Activated CD4-positive, CD25-positive, alpha-beta regulatory T cell treated with anti-CD3 and anti-CD28 coated beads, Interleukin-2, amount 50 U/mL, for 24 hours (primary cell): ENCODE results near the gene RAPGEFL1.
"Not testable (repeated sequence)": the region's sequence is repeated elsewhere in the genome, so short reads cannot be mapped to it uniquely, and the experiment has no call there.

Source experiments
- ATAC-seq, 2 donors: fragments of 150-1000 bp; cut with Tn5 transposase; one replicate each; pipeline ENCODE4 v1.10.0; 2021; ENCODE audit warnings: mild to moderate bottlenecking in 1 of 2, moderate library complexity in 1 of 2

The RAPGEFL1 gene, protein sequence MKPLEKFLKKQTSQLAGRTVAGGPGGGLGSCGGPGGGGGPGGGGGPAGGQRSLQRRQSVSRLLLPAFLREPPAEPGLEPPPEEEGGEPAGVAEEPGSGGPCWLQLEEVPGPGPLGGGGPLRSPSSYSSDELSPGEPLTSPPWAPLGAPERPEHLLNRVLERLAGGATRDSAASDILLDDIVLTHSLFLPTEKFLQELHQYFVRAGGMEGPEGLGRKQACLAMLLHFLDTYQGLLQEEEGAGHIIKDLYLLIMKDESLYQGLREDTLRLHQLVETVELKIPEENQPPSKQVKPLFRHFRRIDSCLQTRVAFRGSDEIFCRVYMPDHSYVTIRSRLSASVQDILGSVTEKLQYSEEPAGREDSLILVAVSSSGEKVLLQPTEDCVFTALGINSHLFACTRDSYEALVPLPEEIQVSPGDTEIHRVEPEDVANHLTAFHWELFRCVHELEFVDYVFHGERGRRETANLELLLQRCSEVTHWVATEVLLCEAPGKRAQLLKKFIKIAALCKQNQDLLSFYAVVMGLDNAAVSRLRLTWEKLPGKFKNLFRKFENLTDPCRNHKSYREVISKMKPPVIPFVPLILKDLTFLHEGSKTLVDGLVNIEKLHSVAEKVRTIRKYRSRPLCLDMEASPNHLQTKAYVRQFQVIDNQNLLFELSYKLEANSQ

DNA sequence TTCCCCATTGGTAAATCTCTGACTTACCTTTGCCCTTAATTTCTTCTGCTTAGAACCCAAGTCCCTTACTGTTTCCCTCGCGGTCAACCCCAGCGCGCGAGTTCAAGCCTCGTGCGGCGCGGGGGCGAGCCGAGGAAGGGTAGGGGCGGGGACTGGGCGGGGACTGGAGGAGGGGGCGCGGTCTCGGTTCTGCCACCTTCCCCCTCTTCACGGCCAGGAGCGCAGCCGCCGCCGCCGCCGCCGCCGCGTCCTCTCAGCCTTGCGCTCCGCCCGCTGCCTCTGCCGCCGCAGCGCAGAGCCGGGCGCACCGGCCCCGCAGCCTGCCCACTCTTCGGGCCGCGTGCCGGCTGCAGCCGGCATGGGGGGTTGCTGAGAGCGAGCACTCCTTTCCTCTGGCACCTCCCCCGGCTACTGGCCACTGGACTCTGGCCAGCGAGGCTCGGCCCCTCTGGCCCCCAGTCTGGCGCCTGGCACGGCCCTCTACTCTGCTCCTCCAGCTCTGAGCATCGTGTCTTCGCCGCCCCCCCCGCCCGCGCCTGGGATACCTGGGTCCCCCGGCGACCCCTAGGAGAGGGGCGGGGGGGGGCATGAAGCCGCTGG lies at the start of gene RAPGEFL1:
Gene RAPGEFL1, plus strand, starts transcription at position 196 of the 600 bp plus-strand sequence. Its CDS starts 392 bp downstream, at position 588.
- peak; percentile 95 to 96 for ATAC-seq

DNA sequence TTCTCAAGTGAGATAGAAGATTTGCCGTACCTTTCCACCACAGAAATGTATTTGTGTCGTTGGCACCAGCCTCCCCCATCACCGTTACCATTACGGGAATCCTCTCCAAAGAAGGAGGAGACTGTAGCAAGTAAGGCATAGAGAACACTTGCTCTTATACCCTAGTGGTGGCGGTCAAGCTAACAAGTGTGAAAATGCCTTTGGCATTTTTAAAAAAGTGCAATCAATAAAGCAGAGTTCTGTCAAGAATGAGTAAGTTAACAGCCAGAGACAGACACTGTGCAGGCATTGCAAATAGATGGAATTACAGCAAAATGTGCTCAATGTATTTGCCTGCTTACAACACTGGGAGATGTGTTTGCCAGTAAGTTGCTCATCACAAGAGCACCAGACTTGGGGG lies 47.8 kb upstream of the RAPGEFL1 start:
- ATAC-seq = no peak

DNA sequence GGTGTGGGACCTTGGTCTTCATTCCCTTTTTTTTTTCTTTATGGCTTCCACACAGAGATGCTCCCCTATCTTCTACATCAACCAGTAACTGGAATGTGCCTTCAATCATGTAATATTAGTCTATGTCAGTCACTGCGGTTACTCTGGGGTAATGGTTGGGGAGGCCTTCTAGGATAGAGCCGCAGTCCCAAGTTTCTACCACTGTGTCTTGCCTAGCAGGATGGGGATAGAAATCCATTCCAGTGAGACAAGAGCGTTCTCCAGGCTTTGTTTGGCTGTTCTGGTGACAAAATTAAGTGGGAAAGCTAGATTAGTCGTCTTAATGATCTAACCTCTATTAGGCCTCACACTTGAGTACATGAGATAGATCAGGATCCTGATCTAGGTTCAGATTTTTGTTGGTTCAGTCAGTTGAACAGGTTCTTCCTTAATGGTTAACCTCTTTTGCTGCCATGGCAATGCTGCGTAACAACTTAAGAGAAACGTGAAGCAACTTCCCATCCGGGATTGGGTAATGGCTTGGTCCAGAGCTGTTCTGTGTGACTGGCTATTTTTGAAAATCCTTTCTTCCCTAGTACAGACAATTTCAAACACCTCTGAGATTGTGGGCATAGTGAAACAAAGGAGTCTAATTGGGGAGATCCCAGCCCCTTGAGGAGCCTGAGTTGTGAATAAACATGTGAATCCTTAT lies 46.8 kb upstream of the RAPGEFL1 start:
- ATAC-seq = no peak

DNA sequence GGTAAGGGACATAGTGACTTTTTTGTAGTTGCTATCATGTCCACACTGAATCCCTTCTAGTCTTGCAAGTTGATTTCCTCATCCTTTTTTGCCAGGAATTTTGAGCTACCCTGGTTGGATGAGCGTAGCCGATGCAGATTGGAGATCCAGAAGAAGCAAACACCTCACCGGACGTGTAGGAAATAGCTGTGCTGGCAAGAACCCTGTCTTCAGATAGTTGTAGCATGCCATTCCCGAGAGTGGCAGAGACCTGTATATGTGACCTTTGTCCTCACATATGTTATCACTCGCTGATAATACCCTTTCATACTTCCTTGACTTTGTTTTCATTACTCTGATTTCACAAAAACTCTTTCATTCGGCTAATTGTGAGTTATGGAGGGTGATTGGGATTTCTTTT lies 43.1 kb upstream of the RAPGEFL1 start:
- ATAC-seq = no peak

DNA sequence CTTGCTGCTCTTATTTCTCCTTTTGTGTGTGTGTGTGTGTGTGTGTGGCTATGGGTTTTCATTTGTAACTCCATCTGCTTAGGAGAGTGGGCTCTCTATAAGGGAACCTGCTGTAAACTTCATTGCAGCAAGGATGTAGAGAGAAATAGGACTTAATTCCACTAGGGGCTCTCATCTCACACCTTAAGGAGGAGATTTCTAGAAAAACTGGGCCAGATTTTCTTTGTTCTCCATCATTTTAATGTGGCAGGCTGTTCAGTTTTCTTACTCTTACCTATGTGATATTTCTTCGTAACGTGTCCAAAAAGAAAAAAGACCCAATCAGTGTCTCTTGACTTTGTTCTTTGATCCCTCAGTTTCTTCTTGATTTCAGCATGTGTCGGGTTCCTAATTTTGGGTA lies 41.5 kb upstream of the RAPGEFL1 start:
- ATAC-seq = no peak

DNA sequence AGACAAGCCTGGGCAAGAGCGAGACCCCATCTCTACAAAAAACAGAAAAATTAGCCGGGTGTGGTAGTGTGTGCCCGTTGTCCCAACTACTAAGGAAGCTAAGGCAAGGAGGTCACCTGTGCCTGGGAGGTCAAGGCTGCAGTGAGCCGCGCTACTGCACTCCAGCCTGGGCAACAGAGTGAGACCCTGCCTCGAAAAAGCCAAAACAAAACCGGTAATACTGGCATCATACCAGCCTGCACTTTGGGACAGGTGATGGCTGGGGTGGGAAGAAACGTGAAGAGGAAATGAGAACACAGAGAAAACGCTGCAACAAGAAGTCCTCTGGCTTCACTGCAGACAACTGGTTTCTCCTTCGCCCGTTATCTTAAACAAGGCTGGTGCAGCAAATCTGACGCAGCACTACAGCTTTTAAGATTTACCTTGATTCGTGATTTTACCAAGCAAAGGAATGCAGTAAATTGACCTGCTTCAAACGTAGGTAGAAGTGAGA lies 37.7 kb upstream of the RAPGEFL1 start:
- peak; percentile 1 for ATAC-seq

DNA sequence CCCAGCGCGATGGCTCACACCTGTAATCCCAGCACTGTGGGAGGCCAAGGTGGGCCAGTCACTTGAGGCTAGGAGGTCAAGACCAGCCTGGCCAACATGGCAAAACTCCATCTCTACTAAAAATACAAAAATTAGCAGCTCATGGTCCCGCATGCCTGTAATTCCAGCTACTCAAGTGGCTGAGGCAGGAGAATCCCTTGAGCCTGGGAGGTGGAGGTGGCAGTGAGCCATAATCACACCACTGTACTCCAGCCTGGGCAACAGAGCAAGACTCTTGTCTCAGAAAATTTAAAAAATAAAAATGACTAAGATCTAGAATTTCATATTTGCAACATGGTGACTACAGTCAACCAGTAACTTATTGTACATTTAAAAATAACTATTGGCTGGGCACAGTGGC lies 34.1 kb upstream of the RAPGEFL1 start:
- ATAC-seq = not testable (repeated sequence)

DNA sequence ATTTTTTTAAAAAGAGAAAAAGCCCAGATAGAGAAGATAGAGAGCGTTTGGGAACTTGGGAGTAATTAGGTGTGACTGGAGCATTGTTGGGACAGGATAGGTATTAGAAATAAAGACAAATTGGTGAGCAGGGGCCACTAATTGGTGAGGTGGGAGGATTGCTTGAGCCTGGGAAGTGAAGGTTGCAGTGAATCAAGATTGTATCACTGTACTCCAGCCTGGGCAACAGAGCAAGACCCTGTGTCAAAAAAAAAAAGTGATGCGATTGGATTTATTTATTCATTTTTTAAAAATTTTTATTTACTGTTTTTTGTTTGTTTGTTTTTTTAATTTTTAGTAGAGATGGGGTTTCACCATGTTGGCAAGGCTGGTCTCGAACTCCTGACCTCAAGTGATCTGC lies 31.8 kb upstream of the RAPGEFL1 start:
- no peak for ATAC-seq

DNA sequence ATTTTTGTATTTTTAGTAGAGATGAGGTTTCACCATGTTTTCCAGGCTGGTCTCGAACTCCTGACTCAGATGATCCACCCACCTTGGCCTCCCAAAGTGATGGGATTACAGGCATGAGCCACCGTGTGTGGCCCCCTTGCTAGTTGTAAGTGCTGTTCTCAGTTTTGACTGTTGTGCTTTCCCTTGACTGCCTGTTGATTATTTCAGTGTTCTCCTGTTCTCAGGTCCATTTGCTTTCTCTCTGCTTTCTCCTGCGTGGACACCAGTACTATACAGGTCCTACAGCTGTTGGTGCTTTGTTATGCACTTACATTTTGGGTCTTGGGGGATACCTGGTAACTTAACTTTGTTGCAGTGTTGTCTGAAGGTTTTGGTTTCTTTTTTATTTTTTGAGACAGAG lies 28.7 kb upstream of the RAPGEFL1 start:
- no peak for ATAC-seq

DNA sequence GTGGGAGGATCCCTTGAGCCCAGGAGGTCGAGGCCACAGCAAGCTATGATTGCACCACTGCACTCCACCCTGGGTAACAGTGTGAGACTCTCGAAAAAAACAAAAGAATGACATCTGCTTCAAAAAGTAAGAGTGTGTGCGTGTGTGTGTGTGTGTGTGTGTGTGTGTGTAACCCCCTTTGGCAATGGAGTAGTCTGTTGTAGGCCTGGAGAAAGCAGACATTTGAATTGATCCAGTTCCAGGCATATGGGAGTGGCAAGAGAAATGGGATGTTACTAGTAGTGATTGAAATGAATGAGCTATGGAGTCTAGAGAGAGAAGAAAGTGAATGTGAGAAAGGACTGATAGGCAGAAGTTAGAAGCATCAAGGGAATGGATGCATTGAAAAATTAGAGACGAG lies 27.0 kb upstream of the RAPGEFL1 start:
- ATAC-seq = no peak

DNA sequence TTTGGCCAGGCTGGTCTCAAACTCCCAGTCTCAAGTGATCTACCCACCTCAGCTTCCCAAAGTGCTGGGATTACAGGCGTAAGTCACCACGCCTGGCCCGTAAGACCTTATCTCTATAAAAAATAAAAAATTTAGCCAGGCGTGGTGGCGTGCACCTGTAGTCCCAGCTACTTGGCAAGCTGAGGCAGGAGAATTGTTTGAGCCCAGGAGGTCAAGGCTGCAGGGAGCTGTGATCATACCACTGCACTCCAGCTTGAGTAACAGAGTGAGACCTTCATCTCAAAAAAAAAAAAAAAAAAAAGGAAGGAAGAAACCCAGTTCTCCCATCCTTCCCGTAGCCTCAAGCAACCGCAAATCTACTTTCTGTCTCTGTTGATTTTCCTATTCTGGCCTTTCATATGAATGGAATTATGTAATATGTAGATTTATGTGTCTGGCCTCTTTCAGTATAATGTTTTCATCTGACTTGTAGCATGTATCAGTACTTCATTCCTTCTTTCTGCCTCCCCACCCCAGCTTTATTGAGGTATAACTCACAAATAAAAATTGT lies 25.8 kb upstream of the RAPGEFL1 start:
- ATAC-seq = no peak

DNA sequence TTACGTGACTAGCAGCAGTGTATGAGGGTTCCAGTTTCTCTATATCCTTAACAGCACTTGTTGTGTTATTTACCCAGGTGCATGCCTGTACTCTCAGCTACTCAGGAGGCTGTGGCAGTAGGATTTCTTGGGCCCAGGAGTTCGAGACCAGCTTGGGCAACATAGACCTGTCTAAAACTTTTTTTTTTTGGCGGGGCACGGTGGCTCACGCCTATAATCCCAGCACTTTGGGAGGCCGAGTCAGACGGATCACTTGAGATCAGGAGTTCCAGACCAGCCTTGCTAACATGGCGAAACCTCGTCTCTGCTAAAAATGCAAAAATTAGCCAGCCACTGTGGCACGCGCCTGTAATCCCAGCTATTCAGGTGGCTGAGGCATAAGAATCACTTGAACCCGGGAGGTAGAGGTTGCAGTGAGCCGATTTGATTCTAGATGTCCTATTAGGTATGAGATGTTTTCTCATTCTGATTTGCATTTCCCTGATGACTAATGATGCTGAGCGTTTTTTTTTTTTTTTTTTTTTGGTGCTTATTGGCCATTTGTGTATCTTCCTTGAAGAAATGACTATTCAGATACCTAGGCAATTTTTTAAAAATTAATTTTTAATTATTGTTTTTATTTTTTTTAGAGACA lies 23.6 kb upstream of the RAPGEFL1 start:
- peak; percentile 26 to 45 for ATAC-seq

DNA sequence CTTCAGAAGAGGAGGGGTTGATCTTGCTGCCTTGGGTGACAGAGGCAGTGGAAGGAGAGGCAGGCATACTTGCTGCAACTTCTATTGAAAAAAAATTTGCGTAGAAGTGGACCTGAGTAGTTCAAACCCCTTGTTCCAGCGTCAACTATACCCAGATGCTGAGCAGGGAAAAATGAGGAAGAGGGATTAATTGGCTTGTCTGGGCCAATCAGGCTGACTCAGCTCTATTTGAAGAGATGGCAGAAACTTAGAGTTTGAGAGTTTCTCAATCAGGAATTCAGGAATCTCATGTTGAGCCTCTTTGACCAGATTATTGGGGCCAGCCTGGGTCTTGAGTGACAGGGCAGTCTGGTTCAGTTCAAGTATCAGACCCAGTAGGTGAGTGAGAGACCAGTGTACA lies 19.3 kb upstream of the RAPGEFL1 start:
- no peak for ATAC-seq

DNA sequence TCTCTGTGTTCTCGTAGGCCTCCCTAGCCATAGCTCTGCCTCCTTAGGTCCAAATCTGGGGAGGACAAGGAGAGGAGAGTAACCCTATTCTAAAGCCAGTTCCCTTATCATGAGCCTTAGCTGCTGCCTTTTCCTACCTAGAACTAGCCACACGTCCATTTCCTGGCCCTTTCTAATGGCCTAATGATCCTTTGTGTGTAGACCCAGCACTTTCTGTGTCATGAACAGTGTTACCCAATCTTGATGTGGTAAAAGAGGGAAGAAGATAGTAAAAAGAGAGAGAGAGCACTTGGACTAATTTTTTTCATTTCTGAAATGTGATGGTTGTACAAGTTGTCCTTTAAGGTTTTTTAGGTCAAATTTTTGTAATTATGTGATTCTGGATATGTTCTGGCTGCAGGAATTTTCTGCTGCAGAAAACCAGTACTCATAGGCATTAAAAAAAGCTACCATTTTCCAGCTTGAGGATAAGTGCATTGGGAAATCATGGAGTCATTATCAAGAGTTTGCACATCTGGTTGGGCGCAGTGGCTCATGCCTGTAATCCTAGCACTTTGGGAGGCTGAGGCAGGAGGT lies 18.7 kb upstream of the RAPGEFL1 start:
- no peak for ATAC-seq

DNA sequence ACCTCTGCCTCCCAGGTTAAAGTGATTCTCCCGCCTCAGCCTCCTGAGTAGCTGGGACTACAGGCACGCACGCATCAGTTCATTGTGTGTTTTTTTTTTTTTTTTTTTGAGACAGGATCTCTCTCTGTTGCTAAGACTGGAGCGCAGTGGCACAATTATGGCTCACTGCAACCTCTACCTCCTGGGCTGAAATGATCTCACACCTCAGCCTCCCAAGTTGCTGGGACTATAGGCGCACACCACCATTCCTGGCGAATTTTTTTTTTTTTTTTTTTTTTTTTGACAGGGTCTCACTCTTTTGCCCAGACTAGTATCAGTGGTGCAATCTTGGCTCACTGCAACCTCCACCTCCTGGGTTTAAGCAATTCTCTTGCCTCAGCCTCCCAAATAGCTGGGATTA lies 17.8 kb upstream of the RAPGEFL1 start:
- no peak for ATAC-seq

DNA sequence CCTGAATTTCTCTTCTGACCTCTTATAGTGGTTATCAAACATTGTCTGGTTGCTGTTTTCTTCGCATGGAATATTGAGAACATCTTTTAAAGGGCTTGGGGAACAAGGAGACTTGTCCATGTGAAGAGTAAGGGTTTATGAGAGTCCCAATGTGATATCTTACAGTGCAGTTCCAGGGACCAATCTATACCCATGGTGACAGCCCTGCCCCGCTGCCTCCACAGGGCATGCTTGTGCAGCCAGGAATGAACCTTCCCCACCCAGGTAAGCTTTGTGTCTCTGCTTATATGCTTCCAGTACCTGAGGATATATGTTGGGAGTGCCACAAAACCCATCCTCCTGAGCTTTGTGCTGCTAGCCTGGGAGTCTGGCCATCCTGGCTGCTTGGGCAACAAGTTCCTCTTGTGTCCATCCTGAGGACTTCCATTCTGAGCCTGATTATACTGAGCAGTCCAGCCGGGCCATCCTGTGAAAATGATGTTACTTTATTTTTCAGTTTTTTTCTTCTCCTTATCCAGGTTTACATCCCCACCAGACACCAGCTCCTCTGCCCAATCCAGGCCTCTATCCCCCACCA lies 9.5 kb upstream of the RAPGEFL1 start:
- no peak for ATAC-seq

DNA sequence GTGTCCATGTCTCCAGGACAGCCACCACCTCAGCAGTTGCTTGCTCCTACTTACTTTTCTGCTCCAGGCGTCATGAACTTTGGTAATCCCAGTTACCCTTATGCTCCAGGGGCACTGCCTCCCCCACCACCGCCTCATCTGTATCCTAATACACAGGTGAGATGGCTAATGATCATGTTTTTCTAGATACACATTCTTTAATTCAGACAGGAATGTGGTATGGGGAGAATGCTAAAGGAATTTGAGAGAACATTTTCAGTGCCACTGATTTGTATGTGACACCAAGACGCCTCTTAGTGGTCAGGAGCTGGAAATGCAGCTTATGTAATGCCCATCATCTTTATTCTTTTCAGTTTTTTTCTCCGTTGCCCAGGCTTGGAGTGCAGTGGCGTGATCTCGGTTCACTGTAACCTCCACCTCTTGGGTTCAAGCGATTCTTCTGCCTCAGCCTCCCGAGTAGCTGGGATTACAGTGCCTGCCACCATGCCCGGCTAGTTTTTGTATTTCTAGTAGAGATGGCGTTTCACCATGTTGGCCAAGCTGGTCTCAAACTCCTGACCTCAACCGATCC lies 8.9 kb upstream of the RAPGEFL1 start:
- ATAC-seq = peak; percentile 28 to 51

DNA sequence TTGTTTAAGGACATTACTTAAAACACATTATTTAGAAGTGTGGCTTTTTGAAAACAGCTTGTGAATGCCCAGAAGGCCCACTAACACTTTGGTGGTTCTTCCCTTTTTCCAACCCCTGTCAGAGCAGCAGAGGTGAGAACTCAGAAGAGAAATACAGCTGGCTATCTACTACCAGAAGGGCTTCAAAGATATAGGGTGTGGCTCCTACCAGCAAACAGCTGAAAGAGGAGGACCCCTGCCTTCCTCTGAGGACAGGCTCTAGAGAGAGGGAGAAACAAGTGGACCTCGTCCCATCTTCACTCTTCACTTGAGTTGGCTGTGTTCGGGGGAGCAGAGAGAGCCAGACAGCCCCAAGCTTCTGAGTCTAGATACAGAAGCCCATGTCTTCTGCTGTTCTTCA lies 6.9 kb upstream of the RAPGEFL1 start:
- ATAC-seq = no peak

DNA sequence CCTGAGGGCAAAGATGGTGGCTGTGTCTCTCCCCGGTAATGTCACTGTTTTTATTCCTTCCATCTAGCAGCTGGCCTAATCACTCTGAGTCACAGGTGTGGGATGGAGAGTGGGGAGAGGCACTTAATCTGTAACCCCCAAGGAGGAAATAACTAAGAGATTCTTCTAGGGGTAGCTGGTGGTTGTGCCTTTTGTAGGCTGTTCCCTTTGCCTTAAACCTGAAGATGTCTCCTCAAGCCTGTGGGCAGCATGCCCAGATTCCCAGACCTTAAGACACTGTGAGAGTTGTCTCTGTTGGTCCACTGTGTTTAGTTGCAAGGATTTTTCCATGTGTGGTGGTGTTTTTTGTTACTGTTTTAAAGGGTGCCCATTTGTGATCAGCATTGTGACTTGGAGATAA lies 5.5 kb upstream of the RAPGEFL1 start:
- ATAC-seq = no peak

DNA sequence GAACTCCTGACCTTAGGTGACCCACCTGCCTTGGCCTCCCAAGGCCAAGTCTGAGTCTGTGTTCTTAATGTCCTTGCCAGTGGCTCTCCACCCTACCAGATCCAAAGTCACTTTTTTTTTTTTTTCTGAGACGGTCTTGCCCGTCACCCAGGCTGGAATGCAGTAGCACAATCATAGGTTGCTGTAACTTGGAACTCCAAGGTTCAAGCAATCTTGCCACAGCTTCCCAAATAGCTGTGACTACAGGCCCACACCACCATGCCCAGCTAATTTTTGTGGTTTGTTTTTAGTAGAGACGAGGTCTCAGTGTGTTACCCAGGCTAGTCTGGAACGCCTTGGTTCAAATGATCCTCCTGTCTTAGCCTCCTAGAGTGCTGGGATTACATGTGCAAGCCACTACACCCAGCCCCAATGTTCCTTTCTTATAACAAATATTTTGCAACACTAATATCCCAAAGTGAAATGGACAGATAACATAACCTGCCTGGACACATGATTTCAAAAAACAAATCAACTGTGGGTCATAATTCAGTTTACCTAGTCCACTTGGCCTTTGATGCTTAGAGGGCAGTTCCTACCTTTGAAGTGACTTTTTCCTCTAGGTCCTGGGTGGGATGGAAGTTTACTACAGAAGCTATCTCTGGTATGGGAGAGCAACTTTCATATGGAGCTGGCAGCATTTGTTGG lies 4.0 kb upstream of the RAPGEFL1 start:
- ATAC-seq = no peak

DNA sequence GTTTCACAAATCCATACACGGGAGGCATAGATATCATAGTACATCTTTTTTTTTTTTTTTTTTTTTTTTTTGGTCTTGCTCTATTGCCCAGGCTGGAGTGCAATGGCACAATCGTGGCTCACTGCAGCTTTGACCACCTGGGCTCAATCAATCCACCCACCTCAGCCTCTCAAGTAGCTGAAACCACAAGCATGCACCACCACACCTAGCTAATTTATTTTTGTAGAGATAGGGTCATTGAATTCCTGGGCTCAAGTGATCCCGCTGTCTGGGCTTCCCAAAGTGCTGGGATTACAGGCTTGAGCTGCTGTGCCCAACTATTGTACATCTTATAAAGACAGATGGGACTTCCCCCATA lies 3.5 kb upstream of the RAPGEFL1 start:
- ATAC-seq = no peak
